HEK293 (cell line): ENCODE measurements around the gene ESX1.

ENCODE experiments used
- TCF7L2 ChIP-seq: IDR thresholded peaks from 2 replicates; pipeline ENCODE4 v1.6.1; 2011; ENCODE audit warnings: low read depth, mild to moderate bottlenecking, inconsistent platforms, low read length, moderate library complexity, borderline replicate concordance
- ZEB2 ChIP-seq: fragments of 450-650 bp; formaldehyde crosslinking; IDR thresholded peaks from 2 replicates; pipeline ENCODE4 v1.5.1; 2016; ENCODE audit warnings: missing biosample characterization, missing genetic modification characterization
- ZNF112 ChIP-seq: fragments of 450-650 bp; formaldehyde crosslinking; IDR thresholded peaks from 2 replicates; pipeline ENCODE4 v1.5.0; 2017; ENCODE audit warnings: missing biosample characterization, missing genetic modification characterization
- ZNF214 ChIP-seq: fragments of 450-650 bp; formaldehyde crosslinking; IDR thresholded peaks from 2 replicates; pipeline ENCODE4 v1.5.1; 2017; ENCODE audit warnings: missing biosample characterization, mild to moderate bottlenecking, missing genetic modification characterization, borderline replicate concordance
- ZNF629 ChIP-seq: fragments of 450-650 bp; formaldehyde crosslinking; IDR thresholded peaks from 2 replicates; pipeline ENCODE4 v1.5.1; 2017; ENCODE audit warnings: missing biosample characterization, missing genetic modification characterization
- TF ChIP-seq, protein P1 (sequence below): fragments of 450-650 bp; formaldehyde crosslinking; IDR thresholded peaks from 2 replicates; pipeline ENCODE4 v1.5.1; 2016; ENCODE audit warnings: missing biosample characterization, missing genetic modification characterization

DNA sequence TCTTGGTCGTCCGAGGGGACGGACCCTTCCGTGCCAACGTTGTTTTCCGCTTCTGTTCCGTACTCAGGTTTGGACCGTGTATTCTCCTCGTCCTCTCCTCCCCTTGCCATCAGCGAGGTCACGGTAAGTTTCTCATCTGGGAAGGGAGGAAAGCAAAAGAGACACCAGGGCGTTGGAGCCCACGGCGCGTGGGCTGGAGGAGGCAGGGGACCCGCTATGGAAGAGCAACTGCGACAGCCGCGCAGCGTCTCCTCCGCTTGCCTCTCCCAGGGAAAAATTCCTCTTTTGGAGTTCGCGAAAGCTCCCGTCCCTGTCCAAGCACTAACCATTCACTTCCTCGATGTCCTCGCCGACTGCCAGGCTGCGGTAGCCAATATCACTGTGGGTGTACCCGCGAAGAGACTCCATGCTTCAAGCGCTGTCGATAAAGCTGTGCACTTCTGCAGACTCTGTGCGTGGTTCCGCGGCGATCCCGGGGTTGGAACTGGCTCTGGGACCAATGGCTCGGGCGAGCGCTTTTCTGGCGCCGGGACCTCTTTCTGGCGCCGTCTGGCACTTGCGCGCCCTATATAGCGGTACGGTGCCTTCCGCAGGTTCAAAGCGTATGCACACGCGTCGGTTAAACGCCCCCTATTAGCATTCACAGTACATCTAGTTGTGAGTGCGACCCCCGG lies at the start of gene ESX1:
- no peak for TF ChIP-seq TCF7L2
- no peak for TF ChIP-seq ZEB2 (tag by site-specific recombination)
- no peak for TF ChIP-seq ZNF112
- TF ChIP-seq ZNF629 (tag by site-specific recombination): no peak
- TF ChIP-seq, protein P1, sequence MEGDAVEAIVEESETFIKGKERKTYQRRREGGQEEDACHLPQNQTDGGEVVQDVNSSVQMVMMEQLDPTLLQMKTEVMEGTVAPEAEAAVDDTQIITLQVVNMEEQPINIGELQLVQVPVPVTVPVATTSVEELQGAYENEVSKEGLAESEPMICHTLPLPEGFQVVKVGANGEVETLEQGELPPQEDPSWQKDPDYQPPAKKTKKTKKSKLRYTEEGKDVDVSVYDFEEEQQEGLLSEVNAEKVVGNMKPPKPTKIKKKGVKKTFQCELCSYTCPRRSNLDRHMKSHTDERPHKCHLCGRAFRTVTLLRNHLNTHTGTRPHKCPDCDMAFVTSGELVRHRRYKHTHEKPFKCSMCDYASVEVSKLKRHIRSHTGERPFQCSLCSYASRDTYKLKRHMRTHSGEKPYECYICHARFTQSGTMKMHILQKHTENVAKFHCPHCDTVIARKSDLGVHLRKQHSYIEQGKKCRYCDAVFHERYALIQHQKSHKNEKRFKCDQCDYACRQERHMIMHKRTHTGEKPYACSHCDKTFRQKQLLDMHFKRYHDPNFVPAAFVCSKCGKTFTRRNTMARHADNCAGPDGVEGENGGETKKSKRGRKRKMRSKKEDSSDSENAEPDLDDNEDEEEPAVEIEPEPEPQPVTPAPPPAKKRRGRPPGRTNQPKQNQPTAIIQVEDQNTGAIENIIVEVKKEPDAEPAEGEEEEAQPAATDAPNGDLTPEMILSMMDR (tag by site-specific recombination): no peak
- TF ChIP-seq ZNF214 (tag by site-specific recombination): no peak
